ENCODE data around the gene MPRIP.

The MPRIP gene

DNA sequence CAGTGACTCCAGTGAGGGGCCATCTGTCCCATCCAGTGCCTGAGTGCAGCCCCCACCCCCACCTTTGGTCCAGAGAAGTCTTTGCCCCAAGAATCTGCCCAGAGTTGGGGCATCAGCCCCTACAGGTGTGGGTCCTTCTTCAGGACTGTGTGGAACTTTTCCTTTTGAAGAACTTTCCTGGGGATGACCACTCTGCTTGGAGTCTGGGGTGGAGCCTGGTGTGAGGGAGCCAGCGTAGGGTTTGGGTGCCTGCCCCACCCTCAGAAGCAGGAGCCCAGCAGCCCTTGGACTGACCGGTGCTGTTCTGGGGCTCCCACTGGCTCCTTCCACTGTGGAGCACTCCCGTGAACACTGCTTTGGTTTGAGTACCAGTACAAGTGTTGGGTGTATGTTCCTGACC, 19.3 kb downstream of the MPRIP start:
- no peak for ATAC-seq
- no peak for TF ChIP-seq GLIS3 (CRISPR knock-in tag; IDR thresholded peaks at IDR 0.05)
- no peak for TF ChIP-seq ZFP30 (CRISPR knock-in tag; IDR thresholded peaks at IDR 0.05)
- no peak for TF ChIP-seq ZNF70 (CRISPR knock-in tag; IDR thresholded peaks at IDR 0.05)

DNA sequence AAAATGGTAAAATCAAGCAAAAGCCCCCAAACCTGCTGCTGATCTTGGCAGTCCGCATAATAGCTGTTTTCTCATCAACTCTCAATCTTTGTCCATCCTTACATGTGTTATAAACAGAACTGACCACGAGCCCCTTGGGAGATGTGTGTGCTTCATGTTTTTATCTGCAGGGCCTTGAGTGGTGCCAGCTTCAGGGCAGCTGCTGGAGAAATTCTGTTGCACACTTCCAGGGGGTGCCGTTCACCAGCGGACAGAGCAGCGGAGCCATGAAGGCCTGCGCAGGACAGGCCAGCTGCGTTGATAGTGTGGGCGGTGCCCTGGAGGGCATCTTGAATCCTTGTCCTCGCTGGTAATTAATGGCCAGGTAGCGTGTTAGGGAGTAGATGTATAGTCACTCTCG, 20.1 kb downstream of the MPRIP start:
- ATAC-seq: no peak

DNA sequence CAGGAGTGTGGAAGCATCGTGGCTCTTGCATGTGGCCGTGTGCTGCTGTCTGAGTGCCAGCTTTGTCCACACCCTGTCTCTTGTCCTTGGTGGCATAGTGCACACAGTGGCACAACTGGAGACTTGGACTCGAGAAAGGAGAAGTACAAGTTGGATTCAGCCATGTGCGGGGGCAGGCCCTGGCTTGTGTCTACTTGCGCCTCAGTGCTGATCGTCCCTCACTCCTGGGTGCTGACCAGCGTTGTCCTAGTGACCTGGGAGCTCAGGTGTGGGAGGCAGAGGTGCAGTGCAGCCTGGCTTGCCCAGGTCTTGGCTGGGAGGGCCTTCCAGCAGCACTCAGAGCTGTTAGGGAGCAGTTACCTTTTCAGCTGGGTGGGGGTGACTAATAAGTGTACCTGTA, 20.6 kb downstream of the MPRIP start:
- no peak for ATAC-seq
- no peak for TF ChIP-seq CSDC2 (CRISPR knock-in tag; IDR thresholded peaks at IDR 0.05)
- no peak for TF ChIP-seq BACH2 (CRISPR knock-in tag; IDR thresholded peaks at IDR 0.05; ENCODE audit: borderline replicate concordance)
- no peak for TF ChIP-seq OSR1 (CRISPR knock-in tag; IDR thresholded peaks at IDR 0.05)
- TF ChIP-seq, protein P1, sequence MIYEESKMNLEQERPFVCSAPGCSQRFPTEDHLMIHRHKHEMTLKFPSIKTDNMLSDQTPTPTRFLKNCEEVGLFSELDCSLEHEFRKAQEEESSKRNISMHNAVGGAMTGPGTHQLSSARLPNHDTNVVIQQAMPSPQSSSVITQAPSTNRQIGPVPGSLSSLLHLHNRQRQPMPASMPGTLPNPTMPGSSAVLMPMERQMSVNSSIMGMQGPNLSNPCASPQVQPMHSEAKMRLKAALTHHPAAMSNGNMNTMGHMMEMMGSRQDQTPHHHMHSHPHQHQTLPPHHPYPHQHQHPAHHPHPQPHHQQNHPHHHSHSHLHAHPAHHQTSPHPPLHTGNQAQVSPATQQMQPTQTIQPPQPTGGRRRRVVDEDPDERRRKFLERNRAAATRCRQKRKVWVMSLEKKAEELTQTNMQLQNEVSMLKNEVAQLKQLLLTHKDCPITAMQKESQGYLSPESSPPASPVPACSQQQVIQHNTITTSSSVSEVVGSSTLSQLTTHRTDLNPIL (CRISPR knock-in tag; IDR thresholded peaks at IDR 0.05; ENCODE audit: low read depth): no peak
- TF ChIP-seq, protein P2, sequence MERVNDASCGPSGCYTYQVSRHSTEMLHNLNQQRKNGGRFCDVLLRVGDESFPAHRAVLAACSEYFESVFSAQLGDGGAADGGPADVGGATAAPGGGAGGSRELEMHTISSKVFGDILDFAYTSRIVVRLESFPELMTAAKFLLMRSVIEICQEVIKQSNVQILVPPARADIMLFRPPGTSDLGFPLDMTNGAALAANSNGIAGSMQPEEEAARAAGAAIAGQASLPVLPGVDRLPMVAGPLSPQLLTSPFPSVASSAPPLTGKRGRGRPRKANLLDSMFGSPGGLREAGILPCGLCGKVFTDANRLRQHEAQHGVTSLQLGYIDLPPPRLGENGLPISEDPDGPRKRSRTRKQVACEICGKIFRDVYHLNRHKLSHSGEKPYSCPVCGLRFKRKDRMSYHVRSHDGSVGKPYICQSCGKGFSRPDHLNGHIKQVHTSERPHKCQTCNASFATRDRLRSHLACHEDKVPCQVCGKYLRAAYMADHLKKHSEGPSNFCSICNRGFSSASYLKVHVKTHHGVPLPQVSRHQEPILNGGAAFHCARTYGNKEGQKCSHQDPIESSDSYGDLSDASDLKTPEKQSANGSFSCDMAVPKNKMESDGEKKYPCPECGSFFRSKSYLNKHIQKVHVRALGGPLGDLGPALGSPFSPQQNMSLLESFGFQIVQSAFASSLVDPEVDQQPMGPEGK (CRISPR knock-in tag; IDR thresholded peaks at IDR 0.05; ENCODE audit: borderline replicate concordance): no peak
- TF ChIP-seq ISL1 (CRISPR knock-in tag; IDR thresholded peaks at IDR 0.05): no peak
- no peak for TF ChIP-seq ZNF70 (CRISPR knock-in tag; IDR thresholded peaks at IDR 0.05)
- TF ChIP-seq, protein P3, sequence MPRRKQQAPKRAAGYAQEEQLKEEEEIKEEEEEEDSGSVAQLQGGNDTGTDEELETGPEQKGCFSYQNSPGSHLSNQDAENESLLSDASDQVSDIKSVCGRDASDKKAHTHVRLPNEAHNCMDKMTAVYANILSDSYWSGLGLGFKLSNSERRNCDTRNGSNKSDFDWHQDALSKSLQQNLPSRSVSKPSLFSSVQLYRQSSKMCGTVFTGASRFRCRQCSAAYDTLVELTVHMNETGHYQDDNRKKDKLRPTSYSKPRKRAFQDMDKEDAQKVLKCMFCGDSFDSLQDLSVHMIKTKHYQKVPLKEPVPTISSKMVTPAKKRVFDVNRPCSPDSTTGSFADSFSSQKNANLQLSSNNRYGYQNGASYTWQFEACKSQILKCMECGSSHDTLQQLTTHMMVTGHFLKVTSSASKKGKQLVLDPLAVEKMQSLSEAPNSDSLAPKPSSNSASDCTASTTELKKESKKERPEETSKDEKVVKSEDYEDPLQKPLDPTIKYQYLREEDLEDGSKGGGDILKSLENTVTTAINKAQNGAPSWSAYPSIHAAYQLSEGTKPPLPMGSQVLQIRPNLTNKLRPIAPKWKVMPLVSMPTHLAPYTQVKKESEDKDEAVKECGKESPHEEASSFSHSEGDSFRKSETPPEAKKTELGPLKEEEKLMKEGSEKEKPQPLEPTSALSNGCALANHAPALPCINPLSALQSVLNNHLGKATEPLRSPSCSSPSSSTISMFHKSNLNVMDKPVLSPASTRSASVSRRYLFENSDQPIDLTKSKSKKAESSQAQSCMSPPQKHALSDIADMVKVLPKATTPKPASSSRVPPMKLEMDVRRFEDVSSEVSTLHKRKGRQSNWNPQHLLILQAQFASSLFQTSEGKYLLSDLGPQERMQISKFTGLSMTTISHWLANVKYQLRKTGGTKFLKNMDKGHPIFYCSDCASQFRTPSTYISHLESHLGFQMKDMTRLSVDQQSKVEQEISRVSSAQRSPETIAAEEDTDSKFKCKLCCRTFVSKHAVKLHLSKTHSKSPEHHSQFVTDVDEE (CRISPR knock-in tag; IDR thresholded peaks at IDR 0.05): no peak
- TF ChIP-seq SNAI2 (CRISPR knock-in tag; IDR thresholded peaks at IDR 0.05): no peak
- no peak for TF ChIP-seq RARB (CRISPR knock-in tag; IDR thresholded peaks at IDR 0.05)
- TF ChIP-seq, protein P4, sequence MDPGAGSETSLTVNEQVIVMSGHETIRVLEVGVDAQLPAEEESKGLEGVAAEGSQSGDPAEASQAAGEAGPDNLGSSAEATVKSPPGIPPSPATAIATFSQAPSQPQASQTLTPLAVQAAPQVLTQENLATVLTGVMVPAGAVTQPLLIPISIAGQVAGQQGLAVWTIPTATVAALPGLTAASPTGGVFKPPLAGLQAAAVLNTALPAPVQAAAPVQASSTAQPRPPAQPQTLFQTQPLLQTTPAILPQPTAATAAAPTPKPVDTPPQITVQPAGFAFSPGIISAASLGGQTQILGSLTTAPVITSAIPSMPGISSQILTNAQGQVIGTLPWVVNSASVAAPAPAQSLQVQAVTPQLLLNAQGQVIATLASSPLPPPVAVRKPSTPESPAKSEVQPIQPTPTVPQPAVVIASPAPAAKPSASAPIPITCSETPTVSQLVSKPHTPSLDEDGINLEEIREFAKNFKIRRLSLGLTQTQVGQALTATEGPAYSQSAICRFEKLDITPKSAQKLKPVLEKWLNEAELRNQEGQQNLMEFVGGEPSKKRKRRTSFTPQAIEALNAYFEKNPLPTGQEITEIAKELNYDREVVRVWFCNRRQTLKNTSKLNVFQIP (CRISPR knock-in tag; IDR thresholded peaks at IDR 0.05; ENCODE audit: borderline replicate concordance, low read depth): no peak
- TF ChIP-seq, protein P5, sequence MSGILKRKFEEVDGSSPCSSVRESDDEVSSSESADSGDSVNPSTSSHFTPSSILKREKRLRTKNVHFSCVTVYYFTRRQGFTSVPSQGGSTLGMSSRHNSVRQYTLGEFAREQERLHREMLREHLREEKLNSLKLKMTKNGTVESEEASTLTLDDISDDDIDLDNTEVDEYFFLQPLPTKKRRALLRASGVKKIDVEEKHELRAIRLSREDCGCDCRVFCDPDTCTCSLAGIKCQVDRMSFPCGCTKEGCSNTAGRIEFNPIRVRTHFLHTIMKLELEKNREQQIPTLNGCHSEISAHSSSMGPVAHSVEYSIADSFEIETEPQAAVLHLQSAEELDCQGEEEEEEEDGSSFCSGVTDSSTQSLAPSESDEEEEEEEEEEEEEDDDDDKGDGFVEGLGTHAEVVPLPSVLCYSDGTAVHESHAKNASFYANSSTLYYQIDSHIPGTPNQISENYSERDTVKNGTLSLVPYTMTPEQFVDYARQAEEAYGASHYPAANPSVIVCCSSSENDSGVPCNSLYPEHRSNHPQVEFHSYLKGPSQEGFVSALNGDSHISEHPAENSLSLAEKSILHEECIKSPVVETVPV (CRISPR knock-in tag; IDR thresholded peaks at IDR 0.05): no peak
- no peak for TF ChIP-seq ARNTL (CRISPR knock-in tag; IDR thresholded peaks at IDR 0.05; ENCODE audit: borderline replicate concordance, low read depth)

More for the DNA sequence above, 20.1 kb downstream of the MPRIP start:
- TF ChIP-seq BACH2 (CRISPR knock-in tag; IDR thresholded peaks at IDR 0.05; ENCODE audit: borderline replicate concordance) (no peak), ZC3H10 (CRISPR knock-in tag; IDR thresholded peaks at IDR 0.05) (no peak), ESRRG (CRISPR knock-in tag; IDR thresholded peaks at IDR 0.05) (no peak), ZFP30 (CRISPR knock-in tag; IDR thresholded peaks at IDR 0.05) (no peak), RARB (CRISPR knock-in tag; IDR thresholded peaks at IDR 0.05) (no peak), ZFP3 (CRISPR knock-in tag; IDR thresholded peaks at IDR 0.05) (no peak), ZNF70 (CRISPR knock-in tag; IDR thresholded peaks at IDR 0.05) (no peak), CSDC2 (CRISPR knock-in tag; IDR thresholded peaks at IDR 0.05) (no peak), ISL1 (CRISPR knock-in tag; IDR thresholded peaks at IDR 0.05) (no peak), SNAI2 (CRISPR knock-in tag; IDR thresholded peaks at IDR 0.05) (no peak)
- TF ChIP-seq, protein P5 (CRISPR knock-in tag; IDR thresholded peaks at IDR 0.05): no peak
- TF ChIP-seq, protein P2 (CRISPR knock-in tag; IDR thresholded peaks at IDR 0.05; ENCODE audit: borderline replicate concordance): no peak
- TF ChIP-seq, protein P3 (CRISPR knock-in tag; IDR thresholded peaks at IDR 0.05): no peak

Data from SK-N-SH treated with all-trans-retinoic acid at 6 μM for 48 hours (cell line).